Hepatic stellate cell (primary cell): Measurements from ENCODE around the gene BAK1.

ENCODE experiments used
- DNase-seq: peaks from one replicate; pipeline ENCODE4 v3.0.0; 2011; ENCODE audit warnings: low spot score

BAK1 gene

DNA sequence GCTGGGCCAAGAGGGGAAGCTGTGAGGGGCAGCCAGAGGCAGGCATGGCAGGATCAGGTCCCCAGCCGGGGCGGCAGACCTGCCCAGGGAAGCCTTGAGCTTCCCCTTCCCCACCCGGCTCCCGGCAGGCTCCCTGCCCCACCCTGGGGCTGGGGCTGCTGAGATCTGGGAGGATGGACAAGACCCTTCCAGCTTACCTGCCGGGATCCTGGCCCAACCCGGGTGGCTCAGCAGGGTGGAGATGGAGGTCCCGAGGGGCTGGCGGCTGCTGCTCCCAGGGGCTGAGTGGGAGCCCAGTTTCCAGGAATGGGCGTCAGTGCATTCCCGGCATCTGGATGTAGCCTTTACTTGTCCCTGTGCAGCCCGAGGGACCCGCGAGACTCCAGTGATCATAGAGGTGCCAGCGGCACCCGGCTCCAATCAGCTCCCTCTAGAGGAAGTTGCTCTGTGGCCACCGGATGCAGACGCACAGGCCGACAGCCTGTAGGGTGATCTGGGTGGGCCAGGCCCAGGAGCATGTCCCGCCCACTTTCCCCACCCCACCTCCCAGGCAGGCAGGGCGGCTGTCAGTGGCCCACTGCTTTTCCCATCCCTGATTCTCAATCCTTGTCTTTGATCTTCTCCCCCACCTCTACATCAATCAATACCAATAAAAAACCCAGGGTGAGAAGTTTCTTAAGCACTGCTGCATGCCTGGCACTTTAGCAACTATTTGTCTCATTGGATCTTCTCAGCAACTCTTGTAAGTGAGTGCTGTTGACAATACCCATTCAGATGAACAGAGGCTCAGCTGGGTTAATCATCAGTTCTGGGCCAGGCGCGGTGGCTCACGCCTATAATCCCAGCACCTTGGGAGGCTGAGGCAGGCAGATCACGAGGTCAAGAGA lies at the start of gene BAK1:
Gene BAK1, minus strand, starts transcription at position 449 of the 887 bp plus-strand sequence. CDS start 2,672 bp downstream, outside the sequence.
- DNase-seq = peak; percentile 99

DNA sequence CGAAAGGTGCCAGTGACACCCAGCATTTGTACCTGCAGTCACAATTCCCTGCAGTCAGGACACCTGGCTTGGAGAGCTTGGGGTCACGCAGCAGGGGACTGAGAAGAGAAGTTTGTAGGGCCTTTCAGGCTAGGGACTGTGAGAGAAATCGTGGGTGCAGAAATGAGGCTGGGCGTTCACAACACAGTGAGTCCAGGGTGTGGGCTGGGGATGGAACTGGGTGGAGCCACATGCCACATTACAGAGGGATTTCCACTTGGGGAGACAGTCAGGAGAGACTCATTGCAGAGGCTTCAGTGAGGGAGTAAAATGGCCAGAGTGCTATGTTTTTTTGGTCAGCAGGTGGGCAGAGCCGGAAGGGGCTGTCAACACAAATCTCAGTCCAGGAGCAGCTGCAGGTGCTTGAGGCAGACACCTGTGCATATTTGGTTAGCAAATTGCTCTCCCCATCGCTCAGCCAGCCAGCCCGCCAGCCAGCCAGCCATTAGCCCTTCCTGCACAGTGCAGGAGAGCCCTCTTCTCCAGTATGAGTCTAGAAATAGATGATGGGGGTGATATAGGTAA lies 48.4 kb upstream of the BAK1 start:
- DNase-seq = no peak

- no peak for DNase-seq
These were observed 47.8 kb upstream of the BAK1 start for GRCh38 chr6:33627876-33628275.

- DNase-seq = no peak
These were observed 44.8 kb upstream of the BAK1 start for GRCh38 chr6:33624856-33625255.

GRCh38 chr6:33623895-33624381 lies 43.9 kb upstream of the BAK1 start:
- DNase-seq = no peak

GRCh38 chr6:33622456-33623431 lies 42.7 kb upstream of the BAK1 start:
- DNase-seq = peak; percentile 51

DNA sequence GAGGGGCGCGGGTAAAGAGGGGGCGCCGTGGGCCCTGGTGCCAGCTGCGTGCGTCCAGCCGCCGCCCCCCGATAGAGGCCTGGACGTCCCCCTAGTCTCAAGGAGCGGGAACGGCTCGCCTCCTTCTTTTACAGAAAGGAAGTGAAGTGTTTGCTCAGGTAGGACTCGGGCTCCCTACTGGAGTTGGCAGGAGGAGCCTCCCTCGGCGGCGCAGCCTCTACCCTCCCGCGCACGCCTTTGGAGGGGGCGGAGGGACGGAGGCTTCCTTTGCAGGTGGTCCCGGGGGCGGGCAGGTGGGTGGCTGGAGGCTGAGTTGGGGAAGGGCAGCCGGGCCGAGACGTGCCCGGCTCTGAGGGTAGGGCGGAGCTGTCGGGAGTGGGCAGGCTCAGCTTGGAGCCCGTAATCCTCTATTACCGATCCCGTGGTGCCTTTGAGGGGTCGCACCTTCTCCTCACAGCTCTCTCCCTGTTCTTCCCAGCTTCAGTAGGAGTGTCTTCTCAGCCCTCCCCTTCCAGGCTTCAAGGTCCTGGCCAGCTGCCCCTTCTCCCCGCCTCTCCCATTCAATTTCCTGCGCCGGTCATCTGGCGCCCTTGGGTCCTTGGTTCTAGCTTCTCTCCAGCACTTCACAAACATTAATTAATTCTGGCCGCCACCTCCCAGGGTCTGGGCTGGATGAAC lies 41.8 kb upstream of the BAK1 start:
- no peak for DNase-seq

GRCh38 chr6:33620856-33621710 lies 41.0 kb upstream of the BAK1 start, which contains the start of gene ITPR3:
Gene ITPR3, plus strand, starts transcription at chr6:33621322. Its CDS starts 281 bp downstream, at chr6:33621603.
- peak; percentile 73 for DNase-seq

DNA sequence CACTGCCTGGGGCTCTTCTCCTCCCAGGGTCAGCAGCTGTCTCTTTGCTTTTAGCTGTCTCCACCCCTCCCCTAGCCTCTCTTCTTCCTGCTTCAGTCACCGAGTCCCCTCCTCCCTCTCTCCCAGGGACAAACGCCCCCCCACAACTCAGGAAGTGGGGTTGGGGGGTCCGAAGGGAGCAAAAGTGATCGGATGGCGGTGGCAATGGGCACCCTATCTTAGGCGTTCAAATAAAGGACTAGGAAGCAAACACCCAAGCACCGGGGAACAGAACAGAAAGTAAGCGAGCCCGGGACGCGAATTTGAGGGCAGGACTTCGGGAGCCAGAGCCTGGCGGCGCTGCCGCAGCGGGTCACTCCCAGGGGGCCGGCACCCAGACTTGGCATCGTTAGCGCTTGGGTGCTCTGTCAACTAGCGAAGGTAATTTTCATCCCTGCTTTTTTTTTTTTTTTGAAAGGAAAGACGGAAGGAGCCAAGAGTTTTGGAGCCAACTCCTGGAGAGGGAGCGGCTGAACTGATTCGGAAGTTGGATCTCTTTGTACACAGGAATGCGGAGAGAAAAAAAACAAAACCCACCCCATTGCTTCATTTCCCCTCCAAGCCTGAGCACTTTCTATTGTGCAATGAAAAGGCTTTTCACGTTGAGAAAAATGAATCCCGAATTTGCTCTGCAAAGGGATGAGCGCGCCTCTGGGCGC lies 40.2 kb upstream of the BAK1 start:
- peak; percentile 68 for DNase-seq

GRCh38 chr6:33619166-33619840 lies 39.2 kb upstream of the BAK1 start:
- DNase-seq = no peak

DNA sequence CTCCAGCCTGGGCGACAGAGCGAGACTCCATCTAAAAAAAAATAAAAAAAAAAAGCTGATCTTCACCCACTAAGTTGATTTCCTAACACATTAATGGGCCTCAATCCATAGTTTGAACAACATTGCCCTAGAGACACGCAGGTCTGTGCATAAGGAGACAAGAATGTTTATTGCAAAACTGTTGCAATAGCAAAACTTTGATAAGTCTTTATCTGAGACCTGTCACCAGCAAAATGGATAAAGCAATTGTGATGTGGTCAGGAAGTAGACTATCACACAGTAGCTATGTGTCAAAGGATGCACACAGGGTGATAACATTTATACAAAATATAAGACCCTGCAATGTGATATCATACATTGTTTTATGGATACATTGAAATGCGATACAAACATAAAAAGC lies 36.8 kb upstream of the BAK1 start:
- no peak for DNase-seq

DNA sequence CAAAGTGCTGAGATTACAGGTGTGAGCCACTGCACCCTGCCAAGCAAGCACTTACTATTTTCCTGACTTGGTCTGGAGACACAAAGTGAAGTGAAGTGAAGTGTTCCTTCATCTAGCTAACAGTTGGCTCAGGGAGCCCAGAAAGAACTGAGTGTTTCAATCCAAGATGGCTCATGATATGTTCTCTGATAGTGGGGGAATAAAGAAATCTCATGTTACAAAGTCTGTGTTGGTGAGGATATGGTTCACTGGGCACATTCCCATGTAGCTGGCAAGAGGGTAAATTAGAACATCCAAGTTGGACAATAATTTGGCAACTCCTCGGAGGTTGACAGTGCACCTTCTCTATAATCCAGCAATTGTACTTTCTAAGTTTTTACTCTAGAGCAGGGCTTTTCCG lies 36.0 kb upstream of the BAK1 start:
- no peak for DNase-seq

- DNase-seq = peak; percentile 66
These were observed 33.7 kb upstream of the BAK1 start for GRCh38 chr6:33613795-33614168.

GRCh38 chr6:33613146-33613794 lies 33.2 kb upstream of the BAK1 start:
- no peak for DNase-seq

GRCh38 chr6:33610779-33611732 lies 31.0 kb upstream of the BAK1 start:
- DNase-seq = no peak

DNA sequence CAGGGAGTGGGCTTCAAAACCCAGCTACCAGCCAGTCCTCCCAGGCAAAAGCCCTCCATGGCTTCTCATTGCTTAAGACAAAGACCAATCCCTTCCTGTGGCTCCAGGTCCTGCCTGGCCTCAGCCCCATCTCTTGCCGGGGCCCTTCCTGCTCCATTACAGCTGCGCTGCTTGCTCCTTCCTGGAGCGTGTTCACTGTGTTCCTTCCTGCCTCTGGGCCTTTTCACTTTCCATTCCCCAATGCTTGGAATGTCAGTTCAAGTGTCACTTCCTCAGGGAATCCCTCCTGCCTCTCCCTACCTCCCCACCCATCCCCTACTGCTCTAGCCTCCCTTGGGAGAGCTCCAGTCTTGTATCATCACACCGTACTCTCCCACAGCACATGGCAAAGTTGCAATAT lies 30.0 kb upstream of the BAK1 start:
- DNase-seq = no peak

DNA sequence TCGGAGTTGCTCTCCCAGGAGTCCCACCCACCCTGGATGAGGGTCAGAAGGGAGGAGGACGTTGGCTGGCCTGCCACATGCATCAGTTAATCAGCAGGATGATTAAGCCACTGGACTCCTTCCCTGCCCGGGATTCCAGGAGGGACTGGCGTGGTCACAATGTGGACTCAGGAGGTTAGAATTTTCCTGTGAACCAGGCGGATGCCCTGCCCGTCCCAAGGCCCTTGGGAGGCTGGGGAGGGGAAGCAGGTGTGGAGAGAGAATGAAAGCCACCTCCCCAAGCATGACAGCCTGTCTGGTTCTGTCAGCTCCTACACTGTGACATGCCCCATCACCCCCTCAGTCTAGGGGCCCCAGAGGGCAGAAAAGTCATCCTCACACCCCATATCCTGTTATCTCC lies 29.5 kb upstream of the BAK1 start:
- peak; percentile 73 for DNase-seq

DNA sequence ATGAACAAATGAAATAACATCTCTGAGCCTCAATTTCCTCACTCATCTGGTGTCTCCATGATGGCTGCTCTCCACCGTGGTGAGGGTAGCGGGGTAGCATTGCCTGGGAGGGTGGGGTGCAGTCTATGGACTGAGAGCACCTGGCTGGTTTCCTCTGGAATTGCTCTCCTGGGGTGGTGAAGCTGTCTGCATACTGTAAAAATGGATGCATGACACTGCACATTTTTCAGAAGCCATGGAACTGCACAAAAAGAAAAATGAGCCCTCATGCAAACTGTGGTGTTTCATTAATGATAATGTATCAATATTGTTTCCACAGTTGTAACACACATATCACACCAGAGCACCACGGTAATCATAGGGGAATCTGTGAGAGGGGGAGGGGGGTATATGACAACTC lies 28.9 kb upstream of the BAK1 start:
- no peak for DNase-seq
